WERI-Rb-1 (cell line): ENCODE measurements around the gene PANK2.

ENCODE experiments used
- DNase-seq: peaks from one replicate; pipeline ENCODE4 v3.0.0-alpha.2; 2020
- H3K27ac ChIP-seq: fragments of 250-450 bp; sonication (Bioruptor Pico); 2 replicates; pipeline ENCODE4 v1.5.1; 2020; ENCODE audit warnings: mild to moderate bottlenecking, moderate library complexity
- H3K27me3 ChIP-seq: fragments of 250-450 bp; sonication (Bioruptor Pico); 2 replicates; pipeline ENCODE4 v1.5.1; 2021; ENCODE audit warnings: mild to moderate bottlenecking, low read depth, moderate library complexity; ENCODE audit not compliant: insufficient read depth, severe bottlenecking
- H3K36me3 ChIP-seq: fragments of 250-450 bp; sonication (Bioruptor Pico); 2 replicates; pipeline ENCODE4 v1.5.1; 2020; ENCODE audit warnings: mild to moderate bottlenecking, moderate library complexity
- H3K4me3 ChIP-seq: 2 replicates; pipeline ENCODE4 v1.5.1; 2011; ENCODE audit warnings: low read depth, mild to moderate bottlenecking, control low read depth, low read length
- H3K9me3 ChIP-seq: fragments of 250-450 bp; sonication (Bioruptor Pico); 2 replicates; pipeline ENCODE4 v1.5.1; 2021; ENCODE audit warnings: mild to moderate bottlenecking, moderate library complexity; ENCODE audit not compliant: severe bottlenecking
- CTCF ChIP-seq: IDR thresholded peaks from 2 replicates; pipeline ENCODE4 v1.5.1; 2011; ENCODE audit warnings: low read depth, mild to moderate bottlenecking, control low read depth, inconsistent platforms, low read length

Gene PANK2

DNA sequence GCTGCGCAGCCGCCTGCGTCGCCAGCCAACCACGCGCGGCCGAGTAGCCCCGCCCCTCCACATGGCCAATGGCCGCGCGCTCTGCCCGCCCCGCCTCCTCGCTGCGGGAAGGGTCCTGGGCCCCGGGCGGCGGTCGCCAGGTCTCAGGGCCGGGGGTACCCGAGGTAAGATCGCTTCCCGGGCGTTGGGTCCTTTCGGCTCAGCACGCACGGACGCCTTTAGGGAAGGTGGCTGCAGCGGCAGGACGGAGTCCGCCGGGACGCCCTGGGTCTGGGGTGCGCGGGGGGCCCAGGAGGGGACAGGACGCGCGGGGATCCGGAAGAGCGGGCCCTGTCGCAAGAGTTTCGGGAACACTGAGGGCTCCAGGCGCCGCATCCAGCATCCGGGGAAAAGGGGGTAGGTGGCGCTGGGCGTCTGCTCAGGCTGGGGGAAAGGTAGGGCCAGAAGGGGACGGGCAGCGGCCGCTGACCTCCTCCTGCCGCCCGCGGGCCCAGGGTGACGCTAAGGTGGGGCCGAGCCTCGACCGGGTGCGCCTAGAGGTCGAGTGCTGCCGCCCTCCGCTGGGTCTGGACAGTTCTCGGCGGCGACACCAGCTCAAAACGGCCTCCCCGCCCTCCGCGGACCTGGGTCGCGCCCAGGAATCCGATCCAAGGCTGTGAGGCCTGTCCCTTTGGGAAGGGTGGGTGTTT, 42.3 kb upstream of the PANK2 start, which contains the start of gene MAVS:
MAVS (plus strand) TSS at position 95 of the 689 bp plus-strand sequence. CDS start 7,791 bp downstream, outside the sequence.
- H3K36me3 ChIP-seq, result no peaks in the 10 kb centered on the region
- H3K9me3 ChIP-seq, result no peaks in the 10 kb centered on the region
- H3K27ac ChIP-seq, result peak within 1 kb of the TSS; percentile 72
- peak; percentile 87 for DNase-seq
- H3K27me3 ChIP-seq, result no peaks in the 10 kb centered on the region
- peak within 1 kb of the TSS; percentile 94 for H3K4me3 ChIP-seq
- TF ChIP-seq CTCF, result no peak

GRCh38 chr20:3847429-3847940, 41.7 kb upstream of the PANK2 start:
- Histone ChIP-seq H3K4me3 (peak overlapping the region; percentile 94), H3K9me3 (no peaks in the 10 kb centered on the region), H3K27me3 (no peaks in the 10 kb centered on the region), H3K27ac (peak overlapping the region; percentile 72), H3K36me3 (no peaks in the 10 kb centered on the region)
- DNase-seq, result no peak
- TF ChIP-seq CTCF, result no peak

DNA sequence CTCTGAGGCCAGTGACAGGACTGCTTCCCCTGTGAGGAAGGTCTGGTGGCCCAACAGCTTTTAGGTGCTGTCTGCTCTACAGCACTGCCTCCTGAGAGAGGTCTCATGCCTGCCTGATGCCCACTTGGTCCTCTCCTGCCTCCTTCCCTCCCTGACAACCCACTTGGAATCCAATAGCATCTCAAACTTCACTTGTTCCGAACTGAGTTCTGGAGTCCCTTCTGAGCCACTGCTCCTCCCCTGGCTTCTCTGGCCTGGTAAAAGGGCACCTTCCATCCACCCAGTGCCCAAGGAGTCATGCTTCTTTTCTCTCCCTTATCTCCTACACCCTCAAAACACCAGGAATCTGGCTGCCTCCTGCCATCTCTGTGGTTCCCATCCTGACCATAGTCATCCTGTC, 40.6 kb upstream of the PANK2 start:
- Histone ChIP-seq H3K27ac (no peak overlapping the region), H3K27me3 (no peaks in the 10 kb centered on the region), H3K36me3 (no peaks in the 10 kb centered on the region), H3K4me3 (no peak overlapping the region), H3K9me3 (no peaks in the 10 kb centered on the region)
- DNase-seq, result no peak
- TF ChIP-seq CTCF, result no peak

GRCh38 chr20:3854462-3854871, 34.7 kb upstream of the PANK2 start:
- Histone ChIP-seq H3K27me3 (no peaks in the 10 kb centered on the region), H3K4me3 (no peak overlapping the region), H3K9me3 (no peaks in the 10 kb centered on the region), H3K27ac (no peak overlapping the region), H3K36me3 (peaks cover 29% of the 10 kb centered on the region)
- no peak for TF ChIP-seq CTCF
- DNase-seq, result no peak

DNA sequence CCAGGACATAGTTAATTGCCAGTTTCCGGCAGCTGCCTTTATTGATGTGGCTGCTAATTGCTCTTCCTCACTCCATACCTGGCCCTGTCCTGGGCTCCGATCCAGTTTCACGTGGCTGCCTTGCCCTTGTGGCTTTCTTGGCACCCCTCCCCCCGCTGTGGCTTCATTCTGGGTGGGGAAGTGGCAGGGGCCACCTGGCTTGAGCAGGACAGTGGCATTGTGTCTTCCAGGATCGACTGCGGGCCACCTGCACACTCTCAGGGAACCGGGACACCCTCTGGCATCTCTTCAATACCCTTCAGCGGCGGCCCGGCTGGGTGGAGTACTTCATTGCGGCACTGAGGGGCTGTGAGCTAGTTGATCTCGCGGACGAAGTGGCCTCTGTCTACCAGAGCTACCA, 31.8 kb upstream of the PANK2 start:
- no peak for TF ChIP-seq CTCF
- DNase-seq, result no peak
- Histone ChIP-seq H3K36me3 (peaks cover 46% of the 10 kb centered on the region), H3K27me3 (no peaks in the 10 kb centered on the region), H3K27ac (no peak overlapping the region), H3K9me3 (no peaks in the 10 kb centered on the region), H3K4me3 (no peak overlapping the region)
